Measurements from ENCODE around the gene MRPL24. TPM values are rescaled to one million over a fixed set of nuclear protein-coding genes. Genes with fewer than 3 reads are reported as not detected.
A peak's percentile ranks its signal among the peaks of the same experiment; 100 is the strongest.

MRPL24 gene
- total and polyA plus RNA-seq, 9 of the 15 experiments (the other 6 are each of a cell fraction or from before 2014, with no cell fraction given) = 74.3 to 267 (median 113) TPM

GRCh38 chr1:156698995-156699394 is 41.9 kb downstream of the MRPL24 start (continued):
- TF ChIP-seq USF1 (CRISPR knock-in tag; IDR thresholded peaks at IDR 0.05) = peak; percentile 12; the same call in 1 of the 2 replicates
- TF ChIP-seq PRDM10 (IDR thresholded peaks at IDR 0.05; ENCODE audit: partially characterized antibody) = no peak
- peak; percentile 10; the same call in 1 of the 2 replicates for TF ChIP-seq CBFA2T2 (conservative IDR thresholded peaks at IDR 0.05)
- no peak for TF ChIP-seq CTBP1 (IDR thresholded peaks at IDR 0.05; ENCODE audit: borderline replicate concordance)
- no peak for TF ChIP-seq CHD2 (IDR thresholded peaks at IDR 0.05; ENCODE audit: low read depth, low read length)
- no peak for TF ChIP-seq BHLHE40 (IDR thresholded peaks at IDR 0.05; ENCODE audit: low read length)

- Histone ChIP-seq H3K9me1 (ENCODE audit: control insufficient read depth, insufficient read depth, low read length) (no peaks in the 10 kb centered on the region), H3K9ac (ENCODE audit: insufficient read depth in 1 of 2, low read depth in 2 of 2, low read length in 2 of 2) (0 out of 4 replicates have a peak overlapping the region, but pooled peaks of 1 of the 2 experiments have one; percentile 31), H4K20me1 (replicated peaks; ENCODE audit: control insufficient read depth, insufficient read depth, low read length) (no peaks in the 10 kb centered on the region), H3K36me3 (ENCODE audit: control insufficient read depth, insufficient read depth, low read length) (no peaks in the 10 kb centered on the region), H3K4me1 (replicated peaks in 1 of 2; ENCODE audit: control insufficient read depth in 2 of 2, insufficient read depth in 2 of 2, low read length in 2 of 2) (peaks cover 29 to 36% of the 10 kb centered on the region in 2 experiments), H3K4me2 (ENCODE audit: insufficient read depth, low read length) (no peak overlapping the region), H2AFZ (ENCODE audit: low read depth, low read length) (no peak overlapping the region), H3K27me3 (ENCODE audit: control insufficient read depth in 2 of 2, insufficient read depth in 2 of 2, low read length in 2 of 2) (no peaks in the 10 kb centered on the region), H3K4me3 (no peak overlapping the region), H3K79me2 (ENCODE audit: control insufficient read depth, insufficient read depth, low read length) (0 out of 3 replicates have a peak, but pooled peaks cover 3% of the 10 kb centered on the region), H3K27ac (ENCODE audit: extremely low read depth, low read depth, low read length) (no peak overlapping the region), H3K9me3 (replicated peaks; ENCODE audit: control insufficient read depth, insufficient read depth, low read depth, low read length) (no peaks in the 10 kb centered on the region)
- ChIA-PET CTCF (ENCODE audit: low intra/inter-chr PET ratio) (no interaction called here), POLR2A (interaction anchor here (0.6 to 0.7 kb wide), 3 partner anchors 8 to 1224 kb away, joined by 3 read pairs; no protein-coding TSS in a partner anchor)
- ATAC-seq (no peak), DNase-seq (ENCODE audit: extremely low read depth in 1 of 4, low spot score in 3 of 4) (no peak), FAIRE-seq (no peak)
- WGBS (ENCODE audit: insufficient coverage, low coverage, missing lambda C conversion rate) = 56% methylated on average over 8 of the region's 8 CpGs
- intact Hi-C loops (cut with micrococcal nuclease) = no loop called here
- in situ Hi-C loops (cut with MboI) = no loop called here
- BruUV-seq (replicated peaks) = no TSS peak
- TF ChIP-seq PCBP1 (IDR thresholded peaks at IDR 0.05; ENCODE audit: low read depth, low read length, poor library complexity, severe bottlenecking) (no peak), MITF (IDR thresholded peaks at IDR 0.05) (no peak), RBFOX2 (IDR thresholded peaks at IDR 0.05; ENCODE audit: low read depth, low read length) (no peak), MCM3 (IDR thresholded peaks at IDR 0.05) (no peak), CLOCK (CRISPR knock-in tag; IDR thresholded peaks at IDR 0.05; ENCODE audit: borderline replicate concordance) (no peak), PHTF2 (CRISPR knock-in tag; IDR thresholded peaks at IDR 0.05) (no peak), ZNF23 (CRISPR knock-in tag; IDR thresholded peaks at IDR 0.05) (no peak)
Observed at GRCh38 chr1:156697481-156697880, 43.4 kb downstream of the MRPL24 start.
